EL (cell line): ENCODE results near the gene TDRD1.
"Not testable (repeated sequence)": the region's sequence is repeated elsewhere in the genome, so short reads cannot be mapped to it uniquely, and the experiment has no call there.

ENCODE experiments used
- DNase-seq: peaks from one replicate; pipeline ENCODE4 v3.0.0-alpha.2; 2016

TDRD1 gene, protein sequence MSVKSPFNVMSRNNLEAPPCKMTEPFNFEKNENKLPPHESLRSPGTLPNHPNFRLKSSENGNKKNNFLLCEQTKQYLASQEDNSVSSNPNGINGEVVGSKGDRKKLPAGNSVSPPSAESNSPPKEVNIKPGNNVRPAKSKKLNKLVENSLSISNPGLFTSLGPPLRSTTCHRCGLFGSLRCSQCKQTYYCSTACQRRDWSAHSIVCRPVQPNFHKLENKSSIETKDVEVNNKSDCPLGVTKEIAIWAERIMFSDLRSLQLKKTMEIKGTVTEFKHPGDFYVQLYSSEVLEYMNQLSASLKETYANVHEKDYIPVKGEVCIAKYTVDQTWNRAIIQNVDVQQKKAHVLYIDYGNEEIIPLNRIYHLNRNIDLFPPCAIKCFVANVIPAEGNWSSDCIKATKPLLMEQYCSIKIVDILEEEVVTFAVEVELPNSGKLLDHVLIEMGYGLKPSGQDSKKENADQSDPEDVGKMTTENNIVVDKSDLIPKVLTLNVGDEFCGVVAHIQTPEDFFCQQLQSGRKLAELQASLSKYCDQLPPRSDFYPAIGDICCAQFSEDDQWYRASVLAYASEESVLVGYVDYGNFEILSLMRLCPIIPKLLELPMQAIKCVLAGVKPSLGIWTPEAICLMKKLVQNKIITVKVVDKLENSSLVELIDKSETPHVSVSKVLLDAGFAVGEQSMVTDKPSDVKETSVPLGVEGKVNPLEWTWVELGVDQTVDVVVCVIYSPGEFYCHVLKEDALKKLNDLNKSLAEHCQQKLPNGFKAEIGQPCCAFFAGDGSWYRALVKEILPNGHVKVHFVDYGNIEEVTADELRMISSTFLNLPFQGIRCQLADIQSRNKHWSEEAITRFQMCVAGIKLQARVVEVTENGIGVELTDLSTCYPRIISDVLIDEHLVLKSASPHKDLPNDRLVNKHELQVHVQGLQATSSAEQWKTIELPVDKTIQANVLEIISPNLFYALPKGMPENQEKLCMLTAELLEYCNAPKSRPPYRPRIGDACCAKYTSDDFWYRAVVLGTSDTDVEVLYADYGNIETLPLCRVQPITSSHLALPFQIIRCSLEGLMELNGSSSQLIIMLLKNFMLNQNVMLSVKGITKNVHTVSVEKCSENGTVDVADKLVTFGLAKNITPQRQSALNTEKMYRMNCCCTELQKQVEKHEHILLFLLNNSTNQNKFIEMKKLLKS

DNA sequence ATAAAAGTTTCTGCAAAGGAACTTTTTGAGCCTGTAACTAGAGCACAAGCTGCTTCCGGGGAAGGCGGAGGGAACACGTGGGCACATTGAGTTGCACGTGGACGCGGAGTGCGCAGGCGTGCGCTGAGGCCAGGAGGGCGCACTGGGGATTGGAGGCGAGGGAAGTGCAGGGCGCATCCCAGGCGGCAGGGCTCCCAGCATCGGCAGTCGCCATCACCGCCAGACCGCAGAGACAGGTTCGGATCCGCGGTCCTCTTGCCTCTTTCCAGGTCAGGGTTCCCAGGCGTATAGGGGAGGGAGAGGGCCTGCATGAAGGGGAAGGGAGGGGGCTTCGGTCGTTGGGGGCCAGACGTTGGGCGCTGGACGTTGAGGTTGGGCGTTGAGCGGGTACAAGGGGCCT is at the start of gene TDRD1:
Gene TDRD1, plus strand, starts transcription at position 206 of the 400 bp plus-strand sequence. CDS start 8,479 bp downstream, outside the sequence.
- DNase-seq, result no peak

DNA sequence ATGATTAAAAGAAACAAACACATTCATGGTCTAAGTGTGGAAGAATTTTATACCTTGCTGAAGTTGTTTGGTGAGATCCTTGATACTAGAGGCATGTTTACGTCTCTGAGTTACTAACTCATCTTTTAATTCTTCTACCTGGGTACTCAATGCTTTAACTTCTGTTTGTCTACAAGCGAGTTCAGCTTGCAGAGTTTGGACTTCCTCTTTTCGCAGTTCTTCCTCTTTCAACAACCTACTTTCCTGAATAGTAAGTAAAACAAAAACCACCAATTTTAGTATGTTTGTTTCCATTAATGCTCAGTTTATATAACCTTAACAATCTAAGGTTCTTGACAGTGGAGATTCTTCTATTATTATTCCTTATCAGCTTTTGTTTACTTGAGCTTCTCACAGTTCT is 48.1 kb upstream of the TDRD1 start:
- DNase-seq, result no peak

DNA sequence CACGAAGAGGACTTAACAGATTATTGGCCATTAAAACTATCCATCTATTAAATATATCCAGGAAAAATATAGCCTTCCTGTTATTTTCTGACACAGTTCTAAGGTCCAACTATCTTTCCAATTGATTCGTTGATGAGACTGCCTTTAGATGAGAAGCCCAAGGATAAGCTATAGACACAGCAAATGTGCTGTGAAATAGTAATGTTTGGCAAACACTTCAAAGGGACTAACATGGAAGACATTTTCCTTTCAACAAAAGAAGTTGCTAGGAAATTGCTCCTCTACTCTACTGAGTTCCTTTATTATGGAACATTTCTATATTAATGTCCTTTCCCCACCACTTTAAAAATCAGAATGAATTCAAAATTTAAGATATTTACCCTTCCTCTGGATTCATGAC is 43.7 kb upstream of the TDRD1 start:
- DNase-seq, result no peak

DNA sequence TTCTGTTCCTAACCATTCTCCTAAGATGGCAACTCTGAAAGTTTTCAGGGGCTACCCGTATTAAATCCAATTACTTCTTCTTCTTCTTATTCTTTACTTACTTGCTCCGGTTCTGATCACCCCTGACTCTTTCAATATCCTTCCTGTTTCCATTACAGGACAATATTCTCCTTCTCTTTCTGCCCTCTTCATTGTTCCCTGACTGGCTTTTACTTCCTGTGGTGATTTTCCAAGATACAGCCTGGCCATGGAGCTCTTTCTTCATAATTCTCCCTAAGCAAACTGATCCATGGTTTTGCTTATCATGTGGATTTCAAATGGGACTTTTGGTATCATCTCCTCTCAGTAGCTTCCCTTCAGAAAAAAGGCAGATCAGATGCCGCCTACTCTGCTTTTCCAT is 40.6 kb upstream of the TDRD1 start:
- DNase-seq, result no peak

DNA sequence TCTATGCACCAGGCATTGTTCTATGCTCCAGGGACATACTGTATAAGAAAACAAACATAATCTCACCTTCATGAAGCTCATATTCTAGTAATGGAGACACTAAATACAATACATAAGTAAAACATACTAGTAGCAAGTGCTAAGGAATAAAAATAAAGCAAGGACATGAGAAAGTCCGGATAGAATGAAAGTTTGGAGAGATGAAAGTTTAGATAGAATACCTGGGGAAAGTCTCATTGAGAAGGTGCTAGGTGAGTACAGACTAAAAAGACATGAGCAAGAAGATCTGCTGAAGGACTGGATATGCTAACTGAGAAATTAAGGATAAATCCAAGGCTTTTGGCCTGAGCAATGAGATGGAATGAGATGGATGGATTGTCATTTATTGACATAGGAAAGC is 39.1 kb upstream of the TDRD1 start:
- DNase-seq, result no peak

DNA sequence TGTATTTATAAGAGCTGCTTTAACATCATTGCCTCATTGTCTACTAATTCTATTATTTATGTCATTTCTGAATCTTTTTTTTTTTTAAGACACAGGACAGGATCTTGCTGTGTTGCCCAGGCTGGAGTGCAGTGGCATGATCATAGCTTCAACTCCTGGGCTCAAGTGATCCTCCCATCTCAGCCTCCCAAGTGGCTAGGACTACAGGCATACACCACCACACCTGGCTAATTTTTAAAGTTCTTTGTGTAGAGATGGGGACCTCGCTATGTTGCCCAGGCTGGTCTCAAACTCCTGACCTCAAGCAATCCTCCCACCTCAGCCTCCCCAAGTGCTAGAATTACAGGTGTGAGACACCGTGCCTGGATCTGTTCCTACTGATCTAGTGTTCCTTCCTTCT is 38.3 kb upstream of the TDRD1 start:
- DNase-seq, result not testable (repeated sequence)

DNA sequence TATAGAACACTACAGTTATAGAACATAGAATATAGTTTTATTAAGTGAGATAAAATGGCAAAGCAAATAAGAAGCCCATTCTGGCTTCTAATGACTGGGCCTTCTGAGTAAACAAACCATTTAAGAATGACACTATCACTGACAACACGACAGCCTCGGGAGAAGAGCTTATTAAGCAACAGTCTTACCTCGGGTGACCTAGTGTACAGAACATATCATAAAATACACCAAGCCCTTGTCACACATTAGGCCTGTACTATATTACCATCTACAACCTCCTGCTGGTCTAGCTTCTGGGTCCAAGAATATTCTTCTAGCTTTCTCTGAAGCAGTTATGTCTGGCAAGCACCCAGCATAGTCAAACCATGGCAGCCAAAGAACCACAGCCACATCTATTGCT is 37.1 kb upstream of the TDRD1 start:
- no peak for DNase-seq

DNA sequence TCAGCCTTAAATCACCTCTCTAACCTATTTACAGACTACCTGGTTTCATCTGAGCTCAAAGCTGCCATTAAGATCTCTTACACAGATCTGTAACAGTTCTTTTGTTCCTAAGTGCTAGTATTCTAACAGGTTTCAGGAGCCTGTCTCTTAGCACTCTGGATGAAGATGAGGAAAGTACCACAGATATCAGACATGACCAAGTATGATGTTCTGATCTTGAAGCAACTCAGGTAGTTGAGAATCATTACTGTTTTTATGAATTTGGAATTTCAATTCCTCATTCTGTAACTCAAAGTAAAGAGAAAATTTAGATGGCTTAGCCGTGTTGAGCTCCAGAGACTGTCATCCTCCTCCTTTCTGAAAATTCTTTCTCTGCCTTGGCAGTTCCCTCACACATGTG is 36.0 kb upstream of the TDRD1 start:
- DNase-seq, result no peak

DNA sequence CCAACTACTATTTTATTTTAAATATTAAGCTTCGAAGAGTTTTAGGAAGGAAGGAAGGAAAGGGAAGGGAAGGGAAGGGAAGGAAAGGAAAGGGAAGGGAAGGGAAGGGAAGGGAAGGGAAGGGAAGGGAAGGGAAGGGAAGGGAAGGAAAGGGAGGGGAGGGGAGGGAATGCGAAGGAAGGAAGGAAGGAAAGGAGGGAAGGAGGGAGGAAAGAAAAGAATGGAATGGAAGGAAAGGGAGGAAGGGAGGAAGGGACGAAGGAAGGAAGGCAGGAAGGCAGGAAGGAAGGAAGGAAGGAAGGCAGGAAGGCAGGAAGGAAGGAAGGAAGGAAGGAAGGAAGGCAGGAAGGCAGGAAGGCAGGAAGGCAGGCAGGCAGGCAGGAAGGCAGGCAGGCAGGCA is 29.7 kb upstream of the TDRD1 start:
- DNase-seq, result not testable (repeated sequence)

DNA sequence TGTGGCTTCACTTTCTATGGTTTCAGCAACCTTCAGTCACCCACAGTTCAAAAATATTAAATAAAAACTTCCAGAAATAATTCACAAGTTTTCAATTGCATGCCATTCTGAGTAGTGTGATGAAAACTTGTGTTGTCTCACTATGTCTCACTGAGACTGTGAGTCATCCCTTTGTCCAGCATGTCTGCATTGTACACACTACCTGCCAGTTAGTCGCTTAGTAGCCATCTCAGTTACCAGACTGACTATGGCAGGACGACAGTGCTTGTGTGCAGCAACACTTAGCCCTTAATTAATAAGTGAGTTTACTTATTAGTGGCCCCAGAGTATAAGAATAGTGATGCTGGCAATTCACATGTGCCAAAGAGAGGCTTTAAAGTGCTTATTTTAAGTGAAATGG is 27.7 kb upstream of the TDRD1 start:
- peak; percentile 79 for DNase-seq

DNA sequence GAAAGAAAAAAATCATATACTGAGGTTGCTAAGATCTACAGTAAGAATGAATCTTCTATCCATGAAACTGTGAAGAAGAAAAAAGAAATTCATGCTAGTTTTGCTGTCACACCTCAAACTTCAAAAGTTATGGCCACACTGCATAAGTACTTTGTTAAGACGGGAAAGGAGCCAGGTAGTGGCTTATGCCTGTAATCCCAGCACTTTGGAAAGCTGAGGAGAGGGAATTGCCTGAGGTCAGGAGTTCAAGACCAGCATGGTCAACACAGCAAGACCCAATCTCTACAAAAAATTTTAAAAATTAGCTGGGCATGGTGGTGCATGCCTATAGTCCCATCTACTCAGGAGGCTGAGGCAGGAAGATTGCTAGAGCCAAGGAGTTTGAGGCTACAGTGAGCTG is 27.3 kb upstream of the TDRD1 start:
- no peak for DNase-seq

DNA sequence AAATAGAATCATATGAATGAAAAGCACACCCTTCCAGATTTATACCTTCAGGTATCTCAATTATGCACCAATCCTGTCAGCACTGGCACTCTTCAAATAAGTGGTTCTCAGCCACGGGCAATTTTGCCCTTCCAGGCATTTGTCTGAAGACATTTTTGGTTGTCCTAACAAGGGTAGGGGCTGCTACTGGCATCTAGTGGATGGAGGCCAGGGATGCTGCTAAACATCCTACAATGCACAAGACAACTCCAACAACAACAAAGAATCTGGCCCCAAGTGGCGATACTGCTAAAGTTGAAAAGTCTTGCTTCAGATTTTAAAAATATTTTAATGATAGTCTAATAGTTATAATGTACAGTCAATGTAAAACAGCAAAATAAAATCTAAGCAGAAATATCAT is 21.2 kb upstream of the TDRD1 start:
- no peak for DNase-seq

DNA sequence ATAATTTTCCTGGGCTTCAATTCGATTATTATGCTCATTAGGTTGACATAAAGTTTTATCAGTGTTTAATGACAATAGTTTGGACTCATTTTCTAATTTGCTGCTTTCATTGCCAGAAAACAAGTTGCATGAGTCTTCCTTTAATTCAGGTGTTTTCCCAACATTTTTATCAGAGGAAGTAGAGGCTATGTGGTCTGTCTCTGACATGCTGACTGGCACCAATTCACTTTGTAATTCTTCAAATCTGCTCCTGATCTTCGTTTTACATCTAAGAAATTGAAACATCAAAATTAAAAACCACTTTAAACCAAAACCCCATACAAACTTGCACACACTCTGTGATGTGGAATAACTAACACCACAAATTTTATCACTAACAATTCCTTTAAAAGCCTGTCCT is 16.1 kb upstream of the TDRD1 start:
- DNase-seq, result no peak

DNA sequence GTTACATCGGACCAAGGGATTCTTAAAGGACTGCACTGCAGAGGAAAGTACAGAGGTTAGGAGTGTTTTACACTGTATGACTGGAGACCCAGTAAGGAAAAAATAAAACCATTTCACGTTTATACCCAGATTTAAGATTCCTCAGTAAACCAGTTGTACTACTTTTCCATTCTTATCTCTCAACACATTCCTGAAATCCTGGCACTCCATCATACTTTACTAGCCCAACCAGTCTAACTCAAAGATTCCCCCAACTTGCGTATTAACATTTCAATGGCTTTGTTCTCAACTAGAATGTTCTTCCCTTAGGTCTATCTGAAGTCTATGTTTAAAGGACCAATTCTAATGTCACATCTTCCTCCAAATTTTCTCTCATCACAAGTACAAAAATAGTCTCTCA is 13.1 kb upstream of the TDRD1 start:
- DNase-seq, result no peak

DNA sequence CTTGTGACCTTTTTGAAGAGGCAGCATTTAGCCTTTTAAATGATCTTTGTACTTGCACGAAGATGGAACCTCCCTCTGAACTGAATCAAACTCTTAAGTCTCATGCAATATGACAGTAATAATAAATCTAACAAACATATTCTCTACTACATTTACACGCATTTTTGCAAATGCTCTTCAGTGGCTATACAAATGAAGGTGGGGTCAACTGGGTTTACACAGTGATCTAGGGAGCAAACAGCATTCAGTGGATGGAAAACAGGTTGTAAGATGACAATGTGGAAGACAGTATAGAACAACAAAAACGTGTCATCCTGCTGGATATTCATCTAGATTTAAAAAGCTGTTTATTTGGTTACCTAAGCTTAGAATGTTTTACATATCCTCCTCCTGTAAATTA is 12.7 kb upstream of the TDRD1 start:
- no peak for DNase-seq

DNA sequence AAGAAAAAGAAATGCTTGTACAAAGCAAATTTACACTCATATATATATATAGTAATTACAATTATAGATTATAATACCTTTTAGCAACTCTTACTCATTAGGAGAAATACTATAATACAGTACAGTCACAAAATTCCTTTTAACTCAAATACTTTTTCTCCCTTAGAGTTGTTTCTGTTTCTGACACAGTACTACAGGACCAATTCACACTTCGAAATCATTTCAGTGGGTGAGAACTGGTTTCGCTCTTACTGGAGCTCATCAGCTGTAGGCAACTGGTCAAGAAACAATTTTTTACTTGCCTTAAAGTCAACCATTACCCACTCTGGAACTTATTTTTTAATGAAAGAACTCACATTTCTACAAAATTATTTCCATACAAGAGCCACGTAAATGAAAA is 11.2 kb upstream of the TDRD1 start:
- DNase-seq, result no peak

DNA sequence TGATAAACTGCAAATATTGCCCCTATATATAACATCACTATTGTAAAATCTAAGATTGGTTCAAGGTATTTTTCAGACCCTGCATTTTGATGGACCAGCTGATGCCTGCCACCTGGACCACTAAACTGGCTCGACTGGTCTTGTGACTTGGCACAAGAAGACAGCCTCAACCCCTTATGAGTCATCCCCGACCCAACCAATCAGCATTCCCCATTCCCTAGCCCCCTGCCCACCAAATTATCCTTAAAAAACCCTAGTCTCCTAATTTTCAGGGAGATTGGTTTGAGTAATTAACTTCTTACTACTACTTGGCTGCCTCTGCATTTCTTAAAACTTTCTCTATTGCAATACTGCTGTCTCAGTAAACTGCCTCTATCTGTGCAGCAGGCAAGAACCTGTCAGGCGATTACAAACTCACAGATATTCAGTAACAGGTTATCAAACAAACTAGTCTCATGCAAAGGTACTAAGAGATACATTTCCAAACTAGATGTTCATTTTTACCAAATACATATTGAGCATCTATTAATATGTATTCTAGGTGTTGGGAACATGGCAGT is 10.6 kb upstream of the TDRD1 start:
- no peak for DNase-seq

DNA sequence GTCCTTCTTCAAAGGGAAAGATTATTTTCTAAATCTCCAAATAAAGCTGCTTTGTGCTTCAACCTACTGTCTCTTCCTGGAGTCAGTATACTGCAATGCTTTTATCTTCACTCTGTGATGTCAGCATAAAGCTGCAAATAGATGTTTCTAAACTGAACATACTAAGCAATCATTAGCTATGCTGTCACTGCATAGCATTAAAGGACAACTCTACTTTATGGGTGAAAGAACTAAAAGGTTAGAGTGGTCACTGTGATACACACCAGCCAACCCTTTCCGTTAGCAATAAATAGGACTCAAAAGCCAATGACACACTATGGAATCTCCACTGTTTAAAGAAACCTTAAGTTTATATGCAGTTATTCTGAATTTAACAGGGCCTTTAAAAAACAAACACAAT is 6.9 kb upstream of the TDRD1 start:
- peak; percentile 13 for DNase-seq

DNA sequence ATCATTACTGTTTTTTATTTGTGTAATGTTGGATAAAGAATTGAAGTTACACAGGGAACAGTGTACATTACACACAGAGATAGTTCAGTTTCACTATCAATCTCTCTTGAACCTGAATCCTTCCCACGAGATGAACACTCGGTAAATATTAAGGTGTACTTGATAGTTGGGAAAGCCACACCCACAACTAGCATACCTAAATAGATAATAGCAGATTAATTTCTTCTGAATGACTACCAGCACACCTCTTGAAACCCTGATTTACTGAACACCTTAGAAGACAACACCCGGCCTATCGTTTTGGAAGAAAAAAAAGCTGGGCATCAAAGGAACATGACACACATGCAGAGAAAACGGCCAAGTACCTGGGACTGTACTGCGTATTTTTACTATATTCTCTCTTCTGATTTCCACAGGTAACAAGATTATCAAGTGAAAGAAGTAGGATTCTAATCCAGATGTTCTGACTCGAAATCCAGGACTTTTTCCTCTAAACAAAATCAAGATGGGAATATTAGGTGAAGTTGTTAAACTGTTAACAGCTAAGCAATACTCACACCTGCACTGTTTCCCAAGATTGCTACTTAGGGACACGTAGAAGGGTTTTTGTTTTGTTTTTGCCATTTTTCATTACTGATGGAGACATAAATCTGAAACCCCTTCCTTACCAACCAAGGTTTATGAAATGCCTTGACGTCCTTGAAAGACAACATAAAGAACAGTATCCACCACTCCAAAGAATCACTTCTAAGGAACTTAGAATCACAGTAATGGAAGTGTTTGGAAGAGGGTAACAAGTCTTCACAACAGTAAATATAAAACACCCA is 6.2 kb upstream of the TDRD1 start:
- DNase-seq, result no peak

DNA sequence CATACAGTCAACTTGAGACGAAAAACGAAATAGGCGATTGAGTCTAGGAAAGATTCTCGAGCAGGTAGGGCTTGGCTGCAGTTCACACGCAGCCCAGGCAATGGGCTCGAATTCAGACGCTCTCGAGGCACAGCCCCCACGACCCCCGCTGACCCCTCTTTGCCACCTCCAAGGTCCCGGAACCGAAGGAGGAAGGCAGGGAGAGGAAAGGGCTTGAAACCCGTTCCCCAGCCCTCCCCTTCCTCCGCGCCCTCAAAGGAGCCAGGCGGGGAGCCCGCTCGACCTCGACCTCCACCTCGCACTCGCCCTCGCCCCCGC is 5.6 kb upstream of the TDRD1 start:
- DNase-seq, result no peak

DNA sequence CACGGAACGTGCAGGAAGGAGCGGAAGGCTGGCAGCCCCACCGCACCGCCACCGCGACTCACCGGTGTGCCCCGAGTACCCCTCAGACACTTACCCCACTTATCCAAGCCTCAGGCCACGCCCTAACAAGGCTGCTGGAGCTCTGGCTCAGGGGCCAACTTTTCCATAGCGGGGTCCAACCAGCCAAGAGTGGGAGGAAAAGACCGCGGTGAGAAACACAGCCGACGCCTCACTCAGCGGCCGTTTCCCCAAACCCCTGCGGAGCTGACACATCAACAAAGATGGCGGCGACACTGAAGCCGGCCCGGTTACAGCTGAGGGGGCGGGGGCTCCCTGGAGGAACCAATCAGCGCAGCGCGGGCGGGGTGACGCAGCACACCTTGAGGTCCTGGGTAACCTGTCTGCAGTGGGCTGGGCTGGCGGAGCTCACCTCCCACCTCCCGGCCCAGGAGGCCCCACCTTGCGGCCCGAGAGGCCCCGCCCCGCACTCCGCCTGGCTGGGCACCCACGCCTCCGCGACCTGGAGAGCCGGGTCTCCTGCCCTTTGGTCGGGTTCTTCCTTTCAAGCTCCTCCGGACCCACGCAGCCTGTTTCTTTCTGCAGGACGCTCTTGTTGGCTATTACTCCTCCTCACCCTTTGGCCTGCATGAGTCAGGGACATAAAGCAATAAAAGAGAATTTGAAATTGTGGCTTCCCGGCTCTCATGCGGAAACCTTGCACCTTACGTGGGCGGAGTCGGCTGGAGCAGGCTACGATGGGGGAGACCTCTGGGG is 5.0 kb upstream of the TDRD1 start, which contains the start of gene CCDC186:
Gene CCDC186, minus strand, starts transcription at position 283 of the 774 bp plus-strand sequence. CDS start 10,935 bp downstream, outside the sequence.
- DNase-seq, result peak; percentile 87
